H1 (cell line): ENCODE data around the gene GH1. TPM values are rescaled to one million over a fixed set of nuclear protein-coding genes. Genes with fewer than 3 reads are reported as not detected.
"Not testable (repeated sequence)": the region's sequence is repeated elsewhere in the genome, so short reads cannot be mapped to it uniquely, and the experiment has no call there.

ENCODE experiments used
- CTCF ChIA-PET: fragments of 300-600 bp; sonication (Branson Sonifier 250); formaldehyde crosslinking; loops from one replicate; lab custom pipeline; 2021; ENCODE audit not compliant: partially characterized antibody; lab: Charles Lee
- POLR2A ChIA-PET: fragments of 300-600 bp; sonication (Branson Sonifier 250); formaldehyde crosslinking; loops from one replicate; lab custom pipeline; 2021; ENCODE audit warnings: inconsistent platforms; ENCODE audit not compliant: partially characterized antibody; lab: Charles Lee
- DNase-seq, 2 experiments: peaks; one replicate each; pipeline versions ENCODE4 v3.0.0 to v3.0.0-alpha.2; 2010 to 2022; ENCODE audit warnings: low spot score in 2 of 2, low read depth in 1 of 2, mixed read lengths in 1 of 2
- FAIRE-seq: peaks from 2 replicates; lab custom pipeline; 2011; peaks lifted over from hg19 to GRCh38; lab: Jason Lieb, UNC
- H2AFZ ChIP-seq: 2 replicates; pipeline ENCODE4 v1.8.1; 2012; ENCODE audit warnings: low read length, inconsistent platforms
- H2AK5ac ChIP-seq: 2 replicates; pipeline ENCODE4 v1.6.1; 2013; ENCODE audit warnings: low read depth, low read length
- H2BK120ac ChIP-seq: replicated peaks from 2 replicates; pipeline ENCODE3; 2013; ENCODE audit warnings: low read depth, low read length, inconsistent platforms
- H2BK12ac ChIP-seq: 2 replicates; pipeline ENCODE4 v1.6.1; 2013; ENCODE audit warnings: low read depth, low read length
- H2BK15ac ChIP-seq: 2 replicates; pipeline ENCODE4 v1.6.1; 2013; ENCODE audit warnings: low read length
- H2BK20ac ChIP-seq: 2 replicates; pipeline ENCODE4 v1.6.1; 2013; ENCODE audit warnings: low read length
- H2BK5ac ChIP-seq: 2 replicates; pipeline ENCODE4 v1.6.1; 2013; ENCODE audit warnings: low read depth, low read length
- H3K14ac ChIP-seq: 2 replicates; pipeline ENCODE4 v1.6.1; 2013; ENCODE audit warnings: inconsistent platforms; ENCODE audit not compliant: insufficient read length
- H3K18ac ChIP-seq: 2 replicates; pipeline ENCODE4 v1.6.1; 2013; ENCODE audit warnings: low read length; ENCODE audit errors: extremely low read depth
- H3K23ac ChIP-seq: 2 replicates; pipeline ENCODE4 v1.6.1; 2013; ENCODE audit warnings: inconsistent platforms; ENCODE audit not compliant: insufficient read length
- H3K23me2 ChIP-seq: 2 replicates; pipeline ENCODE4 v1.6.1; 2013; ENCODE audit warnings: low read depth, low read length
- H3K27ac ChIP-seq: 2 replicates; pipeline ENCODE4 v1.6.1; 2011; ENCODE audit warnings: low read depth, low read length, inconsistent platforms
- H3K27me3 ChIP-seq, 4 experiments: replicated peaks in 1 of 4; 1 replicate in 1 of 4; 2 replicates in 3 of 4; pipeline versions ENCODE4 v1.6.1 to v1.8.1; 2011 to 2013; ENCODE audit warnings: low read length in 3 of 4, mild to moderate bottlenecking in 3 of 4, inconsistent platforms in 2 of 4, mixed read lengths in 2 of 4, moderate library complexity in 1 of 4; ENCODE audit not compliant: control insufficient read depth in 3 of 4, insufficient read depth in 3 of 4; ENCODE audit errors: extremely low read depth in 1 of 4
- H3K36me3 ChIP-seq, 4 experiments: 2 replicates each; pipeline versions ENCODE4 v1.6.1 to v1.8.1; 2011 to 2013; ENCODE audit warnings: mild to moderate bottlenecking in 4 of 4, low read length in 3 of 4, moderate library complexity in 2 of 4, control low read depth in 1 of 4, inconsistent platforms in 1 of 4; ENCODE audit not compliant: insufficient read depth in 4 of 4, control insufficient read depth in 2 of 4
- H3K4ac ChIP-seq: replicated peaks from 2 replicates; pipeline ENCODE3; 2013; ENCODE audit warnings: low read length, low read depth, mixed read lengths, inconsistent platforms; ENCODE audit not compliant: insufficient read length
- H3K4me1 ChIP-seq, 4 experiments: replicated peaks in 1 of 4; 1 replicate in 1 of 4; 2 replicates in 3 of 4; pipeline versions ENCODE4 v1.6.1 to v1.8.1; 2011 to 2013; ENCODE audit warnings: low read length in 3 of 4, inconsistent platforms in 2 of 4, mixed read lengths in 1 of 4; ENCODE audit not compliant: insufficient read depth in 4 of 4, control insufficient read depth in 3 of 4
- H3K4me2 ChIP-seq, 2 experiments: 2 replicates each; pipeline versions ENCODE4 v1.6.1 to v1.8.1; 2011 to 2013; ENCODE audit warnings: low read depth in 2 of 2, low read length in 2 of 2, control low read depth in 1 of 2, inconsistent platforms in 1 of 2, mild to moderate bottlenecking in 1 of 2; ENCODE audit not compliant: insufficient read depth in 1 of 2
- H3K4me3 ChIP-seq, 4 experiments: fragments of 200-600, 300-600 bp in 1 of 4; sonication (generic), shearing (Covaris generic), sonication (Bioruptor Twin) in 1 of 4; 2 replicates each; pipeline versions ENCODE4 v1.5.1 to v1.8.1; 2011 to 2016; ENCODE audit warnings: low read length in 4 of 4, low read depth in 3 of 4, control low read depth in 2 of 4, inconsistent platforms in 2 of 4, mild to moderate bottlenecking in 2 of 4, mixed read lengths in 1 of 4, moderate library complexity in 1 of 4; ENCODE audit not compliant: insufficient read depth in 2 of 4; ENCODE audit errors: extremely low read depth in 1 of 4
- H3K56ac ChIP-seq: replicated peaks from 2 replicates; pipeline ENCODE3; 2013; ENCODE audit warnings: low read depth, mild to moderate bottlenecking, mixed read lengths, low read length, inconsistent platforms; ENCODE audit not compliant: insufficient read length
- H3K79me1 ChIP-seq: 2 replicates; pipeline ENCODE4 v1.6.1; 2013; ENCODE audit warnings: low read depth, low read length, control low read depth
- H3K79me2 ChIP-seq, 2 experiments: 2 replicates each; pipeline versions ENCODE4 v1.6.1 to v1.8.1; 2012 to 2013; ENCODE audit warnings: low read length in 2 of 2, mild to moderate bottlenecking in 2 of 2, inconsistent platforms in 1 of 2; ENCODE audit not compliant: insufficient read depth in 2 of 2, control insufficient read depth in 1 of 2
- H3K9ac ChIP-seq, 4 experiments: replicated peaks in 1 of 4; 1 replicate in 1 of 4; 2 replicates in 3 of 4; pipeline versions ENCODE4 v1.6.1 to v1.8.1; 2011 to 2013; ENCODE audit warnings: low read depth in 3 of 4, low read length in 3 of 4, control low read depth in 2 of 4, mild to moderate bottlenecking in 2 of 4, moderate library complexity in 2 of 4, inconsistent platforms in 1 of 4; ENCODE audit errors: extremely low read depth in 1 of 4
- H3K9me3 ChIP-seq, 2 experiments: 2 replicates each; pipeline versions ENCODE4 v1.6.1 to v1.8.1; 2012 to 2013; ENCODE audit warnings: mild to moderate bottlenecking in 2 of 2, moderate library complexity in 2 of 2, control low read depth in 1 of 2, inconsistent platforms in 1 of 2, low read depth in 1 of 2, low read length in 1 of 2, mixed read lengths in 1 of 2; ENCODE audit not compliant: insufficient read depth in 2 of 2
- H4K20me1 ChIP-seq, 2 experiments: replicated peaks in 1 of 2; 2 replicates each; pipeline versions ENCODE3 to v1.8.1; 2011 to 2013; ENCODE audit warnings: inconsistent platforms in 2 of 2, low read length in 2 of 2, mild to moderate bottlenecking in 1 of 2; ENCODE audit not compliant: insufficient read depth in 2 of 2, control insufficient read depth in 1 of 2
- H4K5ac ChIP-seq: 2 replicates; pipeline ENCODE4 v1.6.1; 2013; ENCODE audit warnings: low read length, low read depth, mixed read lengths, inconsistent platforms; ENCODE audit not compliant: insufficient read length
- H4K8ac ChIP-seq: 2 replicates; pipeline ENCODE4 v1.8.0; 2013; ENCODE audit warnings: mild to moderate bottlenecking, moderate library complexity, low read length, inconsistent platforms; ENCODE audit not compliant: insufficient read depth; ENCODE audit errors: extremely low read depth
- H4K91ac ChIP-seq: replicated peaks from 2 replicates; pipeline ENCODE3; 2013; ENCODE audit warnings: low read length, mixed read lengths, inconsistent platforms; ENCODE audit not compliant: insufficient read length
- WGBS, 2 experiments: shearing (Covaris generic) in 1 of 2; methylation state at CpG; one replicate each; pipeline versions ENCODE4 v1.1.6 to v1.1.7; 2013 to 2015; ENCODE audit warnings: low lambda C conversion rate in 2 of 2, mixed read lengths in 2 of 2, inconsistent platforms in 1 of 2, low coverage in 1 of 2, missing lambda C conversion rate in 1 of 2; ENCODE audit not compliant: insufficient replicate concordance in 2 of 2, insufficient coverage in 1 of 2, insufficient read length in 1 of 2; ENCODE audit errors: extremely low coverage in 1 of 2, missing lambda C conversion rate in 1 of 2; 5-methylcytosine and 5-hydroxymethylcytosine counted together
- long read RNA-seq, 2 experiments: library from RNA in 1 of 2; library from capped mRNA in 1 of 2; stranded (forward); transcript quantifications; one replicate each; pipeline ENCODE4 v2.0.0, GENCODE V29; 2021; ENCODE audit warnings: inconsistent platforms in 1 of 2
- polyA minus RNA-seq, 3 experiments: library from RNA; depleted of rRNA, polyadenylated mRNA; stranded (reverse); fragments of >200 nt; gene quantifications; 1 replicate in 2 of 3; 2 replicates in 1 of 3; pipeline ENCODE4 v1.2.3, GENCODE V29; 2011
- polyA plus RNA-seq, 7 experiments: library from polyadenylated mRNA; depleted of rRNA in 3 of 7; stranded (reverse) in 5 of 7; unstranded in 2 of 7; fragments of >200 nt in 5 of 7; fragments of 200-250 nt in 2 of 7; gene quantifications; 1 replicate in 5 of 7; 2 replicates in 1 of 7; 4 replicates in 1 of 7; pipeline versions ENCODE4 v1.2.1 to v1.2.3, GENCODE V29; 2011 to 2013; ENCODE audit warnings: missing spikeins in 2 of 7, mixed read lengths in 2 of 7
- total RNA-seq: library from RNA; stranded (reverse); fragmentation: NEBNext Ultra II Directional; extraction: Animal tissue kit (Norgen Biotek cat#: 25700); gene quantifications from 2 replicates; pipeline ENCODE4 v1.2.1, GENCODE V29; 2021

GH1 gene
- total RNA-seq (not detected in 2 replicates), polyA plus RNA-seq (2011; rRNA removed) (0.36 and 0.41 TPM in 2 replicates), polyA minus RNA-seq (2011; rRNA and poly(A)+ RNA removed) (0.56 TPM in 1 of 2 replicates, not detected in the other)
- polyA plus RNA-seq (2011; cell fraction: cytosol; rRNA removed): 0.37 TPM
- polyA plus RNA-seq (2011; cell fraction: nucleus; rRNA removed): 0.77 TPM
- polyA plus RNA-seq (2012, experiment 1 of 2): 0.50 TPM in 1 of 4 replicates, not detected in the others
- polyA plus RNA-seq (2012, experiment 2 of 2): not detected
- 0.16 TPM for polyA plus RNA-seq (2013, experiment 1 of 2)
- polyA plus RNA-seq (2013, experiment 2 of 2): 0.26 TPM
- not detected for polyA minus RNA-seq (2011; cell fraction: cytosol; rRNA and poly(A)+ RNA removed)
- not detected for polyA minus RNA-seq (2011; cell fraction: nucleus; rRNA and poly(A)+ RNA removed)
- long read RNA-seq, experiment 1: 0 reads
- long read RNA-seq, experiment 2: 0 reads

DNA sequence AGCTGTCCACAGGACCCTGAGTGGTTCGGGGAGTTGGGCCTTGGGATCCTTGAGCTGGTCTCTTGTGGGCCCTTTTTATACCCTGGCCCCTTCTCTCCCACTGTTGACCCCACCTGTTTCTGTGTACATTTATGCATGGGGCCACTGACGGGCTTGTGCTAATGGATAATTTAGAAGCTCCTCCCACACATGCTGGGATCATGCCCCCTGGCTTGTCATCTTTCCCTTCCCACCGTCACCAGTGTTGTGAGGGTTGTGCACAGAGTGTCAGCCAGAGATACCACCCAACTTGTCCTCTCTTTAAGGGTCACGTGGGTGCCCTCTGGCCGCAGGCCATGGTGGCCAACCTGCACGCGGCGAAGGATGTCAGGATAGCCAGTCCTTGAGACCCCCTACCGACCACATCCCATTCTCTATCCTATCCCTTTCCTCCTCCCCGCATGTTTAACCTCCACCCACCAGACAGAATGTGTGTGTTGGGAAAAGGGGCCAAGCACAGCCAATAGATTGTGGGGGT, at the start of gene GH1:
TSS of gene GH1 (minus strand) at position 51 of the 517 bp plus-strand sequence. CDS start 63 bp downstream, outside the sequence.
- H4K91ac ChIP-seq, H2AK5ac ChIP-seq, H3K56ac ChIP-seq, FAIRE-seq, H3K36me3 ChIP-seq, H3K27me3 ChIP-seq, H3K79me2 ChIP-seq, H3K14ac ChIP-seq, H4K20me1 ChIP-seq, H3K79me1 ChIP-seq, H3K27ac ChIP-seq, DNase-seq, H3K18ac ChIP-seq, H3K9me3 ChIP-seq, H3K23ac ChIP-seq, H3K9ac ChIP-seq, H3K4ac ChIP-seq, H2BK20ac ChIP-seq, H3K23me2 ChIP-seq, H2BK15ac ChIP-seq, H3K4me1 ChIP-seq, H2BK5ac ChIP-seq: not testable (repeated sequence)
- POLR2A ChIA-PET: interaction anchor here (0.8 to 2.5 kb wide), 7 partner anchors 16 to 586 kb away, joined by 3 to 13 read pairs (median 4); no protein-coding TSS in a partner anchor
- H2AFZ ChIP-seq: peak within 1 kb of the TSS; percentile 89
- 63% methylated on average over 9 of the region's 10 CpGs; no CpG with 5 or more reads in 1 of the 2 experiments for WGBS, 2 experiments
- H4K8ac ChIP-seq: peak within 1 kb of the TSS; percentile 71; the same call in 1 of the 2 replicates
- H2BK120ac ChIP-seq: peak within 1 kb of the TSS; percentile 43
- peak within 1 kb of the TSS in 1 of 4 experiments; percentile 39; a peak in 3 of 8 replicates for H3K4me3 ChIP-seq
- CTCF ChIA-PET: interaction anchor here (0.7 to 11.2 kb wide), 50 partner anchors 8 to 316 kb away, joined by 3 to 270 read pairs (median 8); partner anchors contain the start of genes CD79B, CSHL1, GH2 and ICAM2
- H3K4me2 ChIP-seq: peak within 1 kb of the TSS; percentile 42 to 58
- peak within 1 kb of the TSS; percentile 0 for H4K5ac ChIP-seq
- peak within 1 kb of the TSS; percentile 75; the same call in 1 of the 2 replicates for H2BK12ac ChIP-seq
